ENCODE data around the gene BGN.

Gene BGN

GRCh38 chrX:153475751-153476281, 19.0 kb upstream of the BGN start:
- TF ChIP-seq ARNTL (CRISPR knock-in tag; IDR thresholded peaks at IDR 0.05; ENCODE audit: borderline replicate concordance, low read depth) (no peak), POU6F1 (CRISPR knock-in tag; IDR thresholded peaks at IDR 0.05; ENCODE audit: borderline replicate concordance, low read depth) (no peak), ZNF8 (CRISPR knock-in tag; IDR thresholded peaks at IDR 0.05) (no peak), TOX (CRISPR knock-in tag; IDR thresholded peaks at IDR 0.05; ENCODE audit: borderline replicate concordance) (no peak), PPARA (CRISPR knock-in tag; IDR thresholded peaks at IDR 0.05; ENCODE audit: borderline replicate concordance) (no peak), SNAI2 (CRISPR knock-in tag; IDR thresholded peaks at IDR 0.05) (no peak), GLIS3 (CRISPR knock-in tag; IDR thresholded peaks at IDR 0.05) (no peak), OSR1 (CRISPR knock-in tag; IDR thresholded peaks at IDR 0.05) (no peak), ESRRG (CRISPR knock-in tag; IDR thresholded peaks at IDR 0.05) (no peak), PATZ1 (CRISPR knock-in tag; IDR thresholded peaks at IDR 0.05; ENCODE audit: borderline replicate concordance) (no peak), ZNF565 (CRISPR knock-in tag; conservative IDR thresholded peaks at IDR 0.05; ENCODE audit: low read depth) (no peak), CREB5 (CRISPR knock-in tag; IDR thresholded peaks at IDR 0.05; ENCODE audit: low read depth) (no peak), CSRNP3 (CRISPR knock-in tag; IDR thresholded peaks at IDR 0.05) (no peak), ZC3H10 (CRISPR knock-in tag; IDR thresholded peaks at IDR 0.05) (no peak)
- ATAC-seq = no peak

GRCh38 chrX:153476666-153477363, 18.0 kb upstream of the BGN start:
- peak; percentile 82 for ATAC-seq

More at GRCh38 chrX:153476666-153477363, 18.0 kb upstream of the BGN start:
- TF ChIP-seq ZNF8 (CRISPR knock-in tag; IDR thresholded peaks at IDR 0.05) (no peak), ARNTL (CRISPR knock-in tag; IDR thresholded peaks at IDR 0.05; ENCODE audit: borderline replicate concordance, low read depth) (no peak), CREB5 (CRISPR knock-in tag; IDR thresholded peaks at IDR 0.05; ENCODE audit: low read depth) (no peak), GLIS3 (CRISPR knock-in tag; IDR thresholded peaks at IDR 0.05) (no peak), OSR1 (CRISPR knock-in tag; IDR thresholded peaks at IDR 0.05) (no peak), SNAI2 (CRISPR knock-in tag; IDR thresholded peaks at IDR 0.05) (no peak), TCF4 (CRISPR knock-in tag; IDR thresholded peaks at IDR 0.05; ENCODE audit: borderline replicate concordance) (peak; percentile 68), ZFP3 (CRISPR knock-in tag; IDR thresholded peaks at IDR 0.05) (no peak), TOX (CRISPR knock-in tag; IDR thresholded peaks at IDR 0.05; ENCODE audit: borderline replicate concordance) (no peak), ZNF565 (CRISPR knock-in tag; conservative IDR thresholded peaks at IDR 0.05; ENCODE audit: low read depth) (no peak), ZC3H10 (CRISPR knock-in tag; IDR thresholded peaks at IDR 0.05) (no peak), ESRRG (CRISPR knock-in tag; IDR thresholded peaks at IDR 0.05) (no peak), CSRNP3 (CRISPR knock-in tag; IDR thresholded peaks at IDR 0.05) (no peak), TSHZ2 (CRISPR knock-in tag; IDR thresholded peaks at IDR 0.05) (no peak), PATZ1 (CRISPR knock-in tag; IDR thresholded peaks at IDR 0.05; ENCODE audit: borderline replicate concordance) (no peak), PPARA (CRISPR knock-in tag; IDR thresholded peaks at IDR 0.05; ENCODE audit: borderline replicate concordance) (no peak), ZNF70 (CRISPR knock-in tag; IDR thresholded peaks at IDR 0.05) (peak; percentile 70; the same call in 1 of the 2 replicates)

All from SK-N-SH treated with all-trans-retinoic acid at 6 μM for 48 hours (cell line).